GM12875 (cell line): Measurements from ENCODE around the gene ATRNL1.
A peak's percentile ranks its signal among the peaks of the same experiment; 100 is the strongest.

Source experiments
- H3K4me3 ChIP-seq: one replicate; pipeline ENCODE4 v1.5.1; 2011; ENCODE audit warnings: low read depth, low read length, control low read depth
- CTCF ChIP-seq: IDR thresholded peaks from 2 replicates; pipeline ENCODE4 v1.5.1; 2011; ENCODE audit warnings: low read depth, mild to moderate bottlenecking, control low read depth, inconsistent platforms, low read length, moderate library complexity, borderline replicate concordance; ENCODE audit not compliant: insufficient read depth

Gene ATRNL1

GRCh38 chr10:115093286-115093775 is at the start of gene ATRNL1:
TSS of gene ATRNL1 (plus strand) at chr10:115093365. CDS start at chr10:115093751, 386 bp downstream.
- TF ChIP-seq CTCF, result no peak
- H3K4me3 ChIP-seq, result peak within 1 kb of the TSS; percentile 77

DNA sequence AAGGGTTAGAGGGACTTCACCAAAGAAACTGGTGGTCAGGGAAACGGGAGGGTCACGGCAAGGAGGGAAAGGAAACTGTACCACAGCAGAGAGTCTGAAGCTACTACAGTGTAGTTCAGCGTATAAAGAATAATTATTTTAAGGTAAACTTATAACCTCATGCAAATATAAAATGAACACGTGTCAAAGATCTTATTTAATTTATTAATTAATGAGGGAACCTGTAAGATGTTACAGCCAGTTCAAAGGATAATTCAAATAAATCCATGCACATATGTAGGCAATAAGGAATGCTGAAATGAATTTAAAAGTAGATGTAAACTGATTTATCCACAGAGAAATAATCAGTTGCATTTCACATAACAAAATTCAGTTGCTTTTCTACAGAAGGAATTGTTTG is 49.4 kb upstream of the ATRNL1 start:
- H3K4me3 ChIP-seq, result no peak overlapping the region
- TF ChIP-seq CTCF, result no peak

DNA sequence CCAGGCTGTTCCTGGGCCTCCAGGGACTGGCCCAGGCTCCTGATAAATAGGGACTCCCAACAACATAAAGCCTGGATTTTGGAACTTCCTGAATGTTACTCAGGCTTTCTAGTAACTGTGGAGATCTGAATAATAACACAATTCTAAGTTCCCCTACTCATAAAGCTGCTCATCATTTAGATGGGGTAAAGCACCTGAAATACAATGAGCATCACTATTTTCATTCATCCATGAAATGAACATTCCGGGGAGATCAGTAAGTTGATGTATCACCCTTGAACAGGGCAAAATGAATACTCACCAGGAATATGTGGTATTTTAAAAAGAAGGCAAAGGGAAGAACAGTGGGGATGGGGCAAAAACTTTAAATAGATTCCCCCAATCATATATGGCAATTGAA is 48.3 kb upstream of the ATRNL1 start:
- TF ChIP-seq CTCF, result no peak
- no peak overlapping the region for H3K4me3 ChIP-seq

GRCh38 chr10:115045499-115045898 is 47.7 kb upstream of the ATRNL1 start:
- H3K4me3 ChIP-seq, result no peak overlapping the region
- no peak for TF ChIP-seq CTCF

DNA sequence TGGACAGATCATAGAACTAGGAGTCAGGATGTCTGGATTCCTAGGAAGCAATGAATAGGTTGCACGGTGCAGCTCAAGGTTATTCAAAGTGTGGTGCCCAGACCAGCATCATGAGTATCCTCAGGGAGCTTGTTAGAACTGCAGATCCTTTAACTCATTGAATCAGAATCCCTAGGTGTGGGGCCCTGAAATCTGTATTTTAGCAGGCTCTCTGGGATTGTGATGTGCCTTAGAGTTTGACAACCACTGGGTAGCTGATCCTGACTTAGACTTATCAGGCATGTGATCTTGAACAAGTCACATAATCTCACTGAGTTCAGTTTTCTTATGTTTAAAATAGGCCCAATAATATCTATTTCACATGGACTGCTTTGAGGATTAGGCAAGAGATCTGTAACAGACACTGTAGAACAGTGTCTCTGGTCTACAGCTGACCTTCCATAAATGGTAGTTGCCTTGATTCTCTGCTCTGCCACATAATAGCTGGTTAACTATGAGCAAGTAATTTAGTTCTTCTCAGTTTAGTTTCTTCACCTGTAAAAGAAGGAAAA is 46.4 kb upstream of the ATRNL1 start:
- no peak overlapping the region for H3K4me3 ChIP-seq
- no peak for TF ChIP-seq CTCF

GRCh38 chr10:115047705-115048104 is 45.5 kb upstream of the ATRNL1 start:
- no peak overlapping the region for H3K4me3 ChIP-seq
- TF ChIP-seq CTCF, result no peak

GRCh38 chr10:115049318-115049717 is 43.8 kb upstream of the ATRNL1 start:
- TF ChIP-seq CTCF, result no peak
- no peak overlapping the region for H3K4me3 ChIP-seq
